NCI-H446 treated with DMSO at 0.1 percent for 48 hours (cell line): ENCODE data around the gene GPR55.

Experiments used
- DNase-seq: peaks from one replicate; lab custom pipeline; 2025; lab: John Stamatoyannopoulos, UW

Gene GPR55

GRCh38 chr2:230879271-230879882 lies 45.7 kb downstream of the GPR55 start:
- DNase-seq: no peak

- no peak for DNase-seq
Measured at GRCh38 chr2:230878599-230879188, 46.3 kb downstream of the GPR55 start.

- no peak for DNase-seq
Measured at GRCh38 chr2:230877759-230878598, 47.1 kb downstream of the GPR55 start.

GRCh38 chr2:230877116-230877758 lies 47.8 kb downstream of the GPR55 start:
- DNase-seq: no peak

GRCh38 chr2:230875347-230876315 lies 49.4 kb downstream of the GPR55 start:
- DNase-seq: no peak

GRCh38 chr2:230874876-230875275 lies 50.2 kb downstream of the GPR55 start:
- no peak for DNase-seq

GRCh38 chr2:230874456-230874855 lies 50.6 kb downstream of the GPR55 start:
- DNase-seq: no peak

- DNase-seq: no peak
Measured at GRCh38 chr2:230873661-230874401, 51.2 kb downstream of the GPR55 start.

GRCh38 chr2:230872968-230873660 lies 51.9 kb downstream of the GPR55 start:
- DNase-seq: no peak

- no peak for DNase-seq
Measured at GRCh38 chr2:230872151-230872967, 52.7 kb downstream of the GPR55 start.

- no peak for DNase-seq
Measured at GRCh38 chr2:230871361-230872150, 53.5 kb downstream of the GPR55 start.

GRCh38 chr2:230870544-230871360 lies 54.3 kb downstream of the GPR55 start:
- DNase-seq: no peak

- DNase-seq: no peak
Measured at GRCh38 chr2:230869914-230870543, 55.0 kb downstream of the GPR55 start.

GRCh38 chr2:230868947-230869913 lies 55.8 kb downstream of the GPR55 start:
- DNase-seq: no peak

GRCh38 chr2:230868161-230868946 lies 56.7 kb downstream of the GPR55 start:
- DNase-seq: no peak
